D721Med (cell line): ENCODE results near the gene CIB2.

Experiments
- DNase-seq: peaks from one replicate; pipeline ENCODE4 v3.0.0; 2011; ENCODE audit warnings: low spot score; ENCODE audit not compliant: insufficient read length
- FAIRE-seq: peaks from 2 replicates; lab custom pipeline; 2011; peaks lifted over from hg19 to GRCh38; lab: Jason Lieb, UNC
- CTCF ChIP-seq: IDR thresholded peaks from 2 replicates; pipeline ENCODE4 v1.5.1; 2012; ENCODE audit warnings: mild to moderate bottlenecking, control low read depth; ENCODE audit not compliant: insufficient read depth; ENCODE audit errors: missing control alignments

Gene CIB2

GRCh38 chr15:78077871-78078210, 53.4 kb downstream of the CIB2 start:
- FAIRE-seq (no peak), DNase-seq (no peak)
- no peak for TF ChIP-seq CTCF

GRCh38 chr15:78077053-78077870, 54.0 kb downstream of the CIB2 start, which contains the start of gene TBC1D2B:
TSS of gene TBC1D2B (minus strand) at chr15:78077711. CDS start at chr15:78077652, 59 bp downstream.
- no peak for FAIRE-seq
- no peak for TF ChIP-seq CTCF
- no peak for DNase-seq

GRCh38 chr15:78076231-78077052, 54.8 kb downstream of the CIB2 start:
- DNase-seq: no peak
- no peak for FAIRE-seq
- TF ChIP-seq CTCF: no peak

- no peak for TF ChIP-seq CTCF
- no peak for DNase-seq
- no peak for FAIRE-seq
These were observed 55.6 kb downstream of the CIB2 start for GRCh38 chr15:78075490-78076230.

- no peak for TF ChIP-seq CTCF
- FAIRE-seq: no peak
- no peak for DNase-seq
These were observed 58.0 kb downstream of the CIB2 start for GRCh38 chr15:78073046-78073787.

GRCh38 chr15:78072080-78072892, 59.0 kb downstream of the CIB2 start:
- TF ChIP-seq CTCF: no peak
- DNase-seq: no peak
- FAIRE-seq: no peak
